ENCODE measurements around the gene IFRD1.

The IFRD1 gene

DNA sequence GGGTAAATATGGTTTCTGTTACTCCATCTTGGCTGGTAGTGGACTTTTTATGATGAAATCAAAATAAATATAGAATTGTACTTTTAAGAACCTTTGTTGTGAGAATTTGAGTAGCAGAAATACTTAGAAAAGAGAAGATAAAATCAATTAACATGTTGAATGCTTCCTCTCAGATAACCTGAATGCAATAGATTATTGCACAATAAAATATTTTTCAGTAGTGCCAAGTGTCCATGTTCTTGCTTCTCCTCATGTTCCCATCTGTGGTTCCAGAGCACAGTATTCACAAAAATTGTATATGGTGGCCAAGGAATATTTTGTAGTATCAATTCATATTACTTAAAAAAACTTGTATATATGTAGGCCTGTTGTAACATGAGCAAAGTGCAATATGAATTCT, 45.9 kb upstream of the IFRD1 start:
- ChIA-PET CTCF (interaction anchor here (0.7 kb wide), 1 partner anchor 64 kb away, joined by 3 read pairs; no protein-coding TSS in a partner anchor), POLR2A (no interaction called here)
- TF ChIP-seq KLF8 (tag by site-specific recombination; IDR thresholded peaks at IDR 0.05) (no peak), ZNF571 (tag by site-specific recombination; IDR thresholded peaks at IDR 0.05) (no peak), ZNF248 (tag by site-specific recombination; IDR thresholded peaks at IDR 0.05) (no peak), SETDB1 (IDR thresholded peaks at IDR 0.05; ENCODE audit: insufficient read length, low read length) (no peak), ZNF19 (tag by site-specific recombination; IDR thresholded peaks at IDR 0.05; ENCODE audit: low read depth) (no peak), ZNF223 (tag by site-specific recombination; IDR thresholded peaks at IDR 0.05) (no peak), ZNF837 (tag by site-specific recombination; IDR thresholded peaks at IDR 0.05) (no peak), ZNF184 (tag by site-specific recombination; IDR thresholded peaks at IDR 0.05) (no peak), MEIS1 (CRISPR knock-in tag; IDR thresholded peaks at IDR 0.05; ENCODE audit: borderline replicate concordance) (no peak), ZEB2 (tag by site-specific recombination; IDR thresholded peaks at IDR 0.05) (no peak), ZNF830 (tag by site-specific recombination; IDR thresholded peaks at IDR 0.05; ENCODE audit: low read depth) (no peak), ZBTB21 (tag by site-specific recombination; IDR thresholded peaks at IDR 0.05) (no peak), SP3 (tag by site-specific recombination; IDR thresholded peaks at IDR 0.05) (no peak), ZNF558 (tag by site-specific recombination; IDR thresholded peaks at IDR 0.05) (no peak), KLF10 (tag by site-specific recombination; IDR thresholded peaks at IDR 0.05) (no peak), ZNF350 (tag by site-specific recombination; IDR thresholded peaks at IDR 0.05) (no peak), ZBTB20 (tag by site-specific recombination; IDR thresholded peaks at IDR 0.05) (no peak)
- TF ChIP-seq, protein P1, sequence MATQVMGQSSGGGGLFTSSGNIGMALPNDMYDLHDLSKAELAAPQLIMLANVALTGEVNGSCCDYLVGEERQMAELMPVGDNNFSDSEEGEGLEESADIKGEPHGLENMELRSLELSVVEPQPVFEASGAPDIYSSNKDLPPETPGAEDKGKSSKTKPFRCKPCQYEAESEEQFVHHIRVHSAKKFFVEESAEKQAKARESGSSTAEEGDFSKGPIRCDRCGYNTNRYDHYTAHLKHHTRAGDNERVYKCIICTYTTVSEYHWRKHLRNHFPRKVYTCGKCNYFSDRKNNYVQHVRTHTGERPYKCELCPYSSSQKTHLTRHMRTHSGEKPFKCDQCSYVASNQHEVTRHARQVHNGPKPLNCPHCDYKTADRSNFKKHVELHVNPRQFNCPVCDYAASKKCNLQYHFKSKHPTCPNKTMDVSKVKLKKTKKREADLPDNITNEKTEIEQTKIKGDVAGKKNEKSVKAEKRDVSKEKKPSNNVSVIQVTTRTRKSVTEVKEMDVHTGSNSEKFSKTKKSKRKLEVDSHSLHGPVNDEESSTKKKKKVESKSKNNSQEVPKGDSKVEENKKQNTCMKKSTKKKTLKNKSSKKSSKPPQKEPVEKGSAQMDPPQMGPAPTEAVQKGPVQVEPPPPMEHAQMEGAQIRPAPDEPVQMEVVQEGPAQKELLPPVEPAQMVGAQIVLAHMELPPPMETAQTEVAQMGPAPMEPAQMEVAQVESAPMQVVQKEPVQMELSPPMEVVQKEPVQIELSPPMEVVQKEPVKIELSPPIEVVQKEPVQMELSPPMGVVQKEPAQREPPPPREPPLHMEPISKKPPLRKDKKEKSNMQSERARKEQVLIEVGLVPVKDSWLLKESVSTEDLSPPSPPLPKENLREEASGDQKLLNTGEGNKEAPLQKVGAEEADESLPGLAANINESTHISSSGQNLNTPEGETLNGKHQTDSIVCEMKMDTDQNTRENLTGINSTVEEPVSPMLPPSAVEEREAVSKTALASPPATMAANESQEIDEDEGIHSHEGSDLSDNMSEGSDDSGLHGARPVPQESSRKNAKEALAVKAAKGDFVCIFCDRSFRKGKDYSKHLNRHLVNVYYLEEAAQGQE (tag by site-specific recombination; IDR thresholded peaks at IDR 0.05) = no peak
- TF ChIP-seq, protein P2, sequence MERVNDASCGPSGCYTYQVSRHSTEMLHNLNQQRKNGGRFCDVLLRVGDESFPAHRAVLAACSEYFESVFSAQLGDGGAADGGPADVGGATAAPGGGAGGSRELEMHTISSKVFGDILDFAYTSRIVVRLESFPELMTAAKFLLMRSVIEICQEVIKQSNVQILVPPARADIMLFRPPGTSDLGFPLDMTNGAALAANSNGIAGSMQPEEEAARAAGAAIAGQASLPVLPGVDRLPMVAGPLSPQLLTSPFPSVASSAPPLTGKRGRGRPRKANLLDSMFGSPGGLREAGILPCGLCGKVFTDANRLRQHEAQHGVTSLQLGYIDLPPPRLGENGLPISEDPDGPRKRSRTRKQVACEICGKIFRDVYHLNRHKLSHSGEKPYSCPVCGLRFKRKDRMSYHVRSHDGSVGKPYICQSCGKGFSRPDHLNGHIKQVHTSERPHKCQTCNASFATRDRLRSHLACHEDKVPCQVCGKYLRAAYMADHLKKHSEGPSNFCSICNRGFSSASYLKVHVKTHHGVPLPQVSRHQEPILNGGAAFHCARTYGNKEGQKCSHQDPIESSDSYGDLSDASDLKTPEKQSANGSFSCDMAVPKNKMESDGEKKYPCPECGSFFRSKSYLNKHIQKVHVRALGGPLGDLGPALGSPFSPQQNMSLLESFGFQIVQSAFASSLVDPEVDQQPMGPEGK (tag by site-specific recombination; IDR thresholded peaks at IDR 0.05) = no peak
- TF ChIP-seq, protein P3, sequence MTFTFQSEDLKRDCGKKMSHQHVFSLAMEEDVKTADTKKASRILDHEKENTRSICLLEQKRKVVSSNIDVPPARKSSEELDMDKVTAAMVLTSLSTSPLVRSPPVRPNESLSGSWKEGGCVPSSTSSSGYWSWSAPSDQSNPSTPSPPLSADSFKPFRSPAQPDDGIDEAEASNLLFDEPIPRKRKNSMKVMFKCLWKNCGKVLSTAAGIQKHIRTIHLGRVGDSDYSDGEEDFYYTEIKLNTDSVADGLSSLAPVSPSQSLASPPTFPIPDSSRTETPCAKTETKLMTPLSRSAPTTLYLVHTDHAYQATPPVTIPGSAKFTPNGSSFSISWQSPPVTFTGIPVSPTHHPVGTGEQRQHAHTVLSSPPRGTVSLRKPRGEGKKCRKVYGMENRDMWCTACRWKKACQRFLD (tag by site-specific recombination; IDR thresholded peaks at IDR 0.05) = no peak
- no peaks in the 10 kb centered on the region for H3K4me1 ChIP-seq (ENCODE audit: control insufficient read depth, insufficient read depth, low read length)
- H3K27ac ChIP-seq (ENCODE audit: extremely low read depth, low read depth, low read length) = no peak overlapping the region
- no peaks in the 10 kb centered on the region for H3K9me3 ChIP-seq (ENCODE audit: control insufficient read depth, insufficient read depth, low read depth, low read length)
- H3K36me3 ChIP-seq (ENCODE audit: control insufficient read depth in 2 of 2, insufficient read depth in 1 of 2, low read length in 2 of 2) = no peaks in the 10 kb centered on the region
- H3K4me3 ChIP-seq (ENCODE audit: low read depth, low read length) = no peak overlapping the region

DNA sequence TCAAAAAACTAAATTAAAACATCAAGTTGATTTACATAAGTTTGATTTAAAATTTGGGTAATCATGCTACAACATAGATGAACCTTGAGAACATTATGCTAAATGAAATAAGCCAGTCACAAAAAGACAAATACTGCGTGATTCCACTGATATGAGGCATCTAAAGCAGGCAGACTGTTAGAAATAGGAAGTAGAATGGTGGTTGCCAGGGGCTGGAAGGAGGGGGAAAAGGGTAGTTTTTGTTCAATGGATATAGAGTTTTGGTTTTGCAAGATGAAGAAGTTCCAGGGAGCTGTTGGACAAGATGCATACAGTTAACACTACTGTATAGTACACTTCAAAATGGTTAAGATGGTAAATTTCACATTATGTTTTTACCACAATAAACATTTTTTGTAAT, 45.0 kb upstream of the IFRD1 start:
- TF ChIP-seq BCL11A (tag by site-specific recombination; IDR thresholded peaks at IDR 0.05; ENCODE audit: low read depth) (no peak), TCF7L2 (IDR thresholded peaks at IDR 0.05; ENCODE audit: borderline replicate concordance, low read depth, low read length) (no peak), WT1 (tag by site-specific recombination; IDR thresholded peaks at IDR 0.05) (no peak), ZNF169 (tag by site-specific recombination; IDR thresholded peaks at IDR 0.05) (no peak), ZEB2 (tag by site-specific recombination; IDR thresholded peaks at IDR 0.05) (no peak), ZNF48 (tag by site-specific recombination; IDR thresholded peaks at IDR 0.05) (no peak), ZFP41 (tag by site-specific recombination; IDR thresholded peaks at IDR 0.05; ENCODE audit: borderline replicate concordance) (no peak), OVOL3 (tag by site-specific recombination; IDR thresholded peaks at IDR 0.05) (no peak), ZNF837 (tag by site-specific recombination; IDR thresholded peaks at IDR 0.05) (no peak), ZNF19 (tag by site-specific recombination; IDR thresholded peaks at IDR 0.05; ENCODE audit: low read depth) (no peak)
- TF ChIP-seq, protein P4, sequence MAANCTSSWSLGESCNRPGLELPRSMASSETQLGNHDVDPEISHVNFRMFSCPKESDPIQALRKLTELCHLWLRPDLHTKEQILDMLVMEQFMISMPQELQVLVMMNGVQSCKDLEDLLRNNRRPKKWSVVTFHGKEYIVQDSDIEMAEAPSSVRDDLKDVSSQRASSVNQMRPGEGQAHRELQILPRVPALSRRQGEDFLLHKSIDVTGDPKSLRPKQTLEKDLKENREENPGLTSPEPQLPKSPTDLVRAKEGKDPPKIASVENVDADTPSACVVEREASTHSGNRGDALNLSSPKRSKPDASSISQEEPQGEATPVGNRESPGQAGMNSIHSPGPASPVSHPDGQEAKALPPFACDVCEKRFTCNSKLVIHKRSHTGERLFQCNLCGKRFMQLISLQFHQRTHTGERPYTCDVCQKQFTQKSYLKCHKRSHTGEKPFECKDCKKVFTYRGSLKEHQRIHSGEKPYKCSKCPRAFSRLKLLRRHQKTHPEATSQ (tag by site-specific recombination; IDR thresholded peaks at IDR 0.05) = no peak
- Histone ChIP-seq H3K4me1 (ENCODE audit: control insufficient read depth, insufficient read depth, low read length) (no peaks in the 10 kb centered on the region), H3K36me3 (ENCODE audit: control insufficient read depth in 2 of 2, insufficient read depth in 1 of 2, low read length in 2 of 2) (no peaks in the 10 kb centered on the region), H3K4me3 (ENCODE audit: low read depth, low read length) (no peak overlapping the region), H3K27ac (ENCODE audit: extremely low read depth, low read depth, low read length) (no peak overlapping the region), H3K9me3 (ENCODE audit: control insufficient read depth, insufficient read depth, low read depth, low read length) (no peaks in the 10 kb centered on the region)
- POLR2A ChIA-PET = no interaction called here
- CTCF ChIA-PET = interaction anchor here (0.7 kb wide), 1 partner anchor 63 kb away, joined by 3 read pairs; no protein-coding TSS in a partner anchor

Measured in HEK293 (cell line).